D721Med (cell line): Measurements from ENCODE around the gene ZNF674.
"Not testable (repeated sequence)": the region's sequence is repeated elsewhere in the genome, so short reads cannot be mapped to it uniquely, and the experiment has no call there.

Source experiments
- DNase-seq: peaks from one replicate; pipeline ENCODE4 v3.0.0; 2011; ENCODE audit warnings: low spot score; ENCODE audit not compliant: insufficient read length
- FAIRE-seq: peaks from 2 replicates; lab custom pipeline; 2011; peaks lifted over from hg19 to GRCh38; lab: Jason Lieb, UNC
- CTCF ChIP-seq: IDR thresholded peaks from 2 replicates; pipeline ENCODE4 v1.5.1; 2012; ENCODE audit warnings: mild to moderate bottlenecking, control low read depth; ENCODE audit not compliant: insufficient read depth; ENCODE audit errors: missing control alignments

The ZNF674 gene

GRCh38 chrX:46547857-46548256, 2.6 kb upstream of the ZNF674 start:
- no peak for TF ChIP-seq CTCF
- DNase-seq, result no peak
- no peak for FAIRE-seq

- FAIRE-seq, DNase-seq: not testable (repeated sequence)
Observed at GRCh38 chrX:46544527-46544926, 694 bp downstream of the ZNF674 start.

- no peak for FAIRE-seq
- DNase-seq, result no peak
Observed at GRCh38 chrX:46543441-46543840, 1.8 kb downstream of the ZNF674 start.

GRCh38 chrX:46531442-46531841, 13.8 kb downstream of the ZNF674 start:
- DNase-seq, result no peak
- TF ChIP-seq CTCF, result no peak
- no peak for FAIRE-seq

More at GRCh38 chrX:46543441-46543840, 1.8 kb downstream of the ZNF674 start:
- no peak for TF ChIP-seq CTCF

GRCh38 chrX:46530404-46530908, 14.8 kb downstream of the ZNF674 start:
- not testable (repeated sequence) for DNase-seq, FAIRE-seq

GRCh38 chrX:46529740-46530403, 15.3 kb downstream of the ZNF674 start:
- not testable (repeated sequence) for FAIRE-seq, DNase-seq

- not testable (repeated sequence) for FAIRE-seq
Observed at GRCh38 chrX:46528640-46529039, 16.6 kb downstream of the ZNF674 start.

GRCh38 chrX:46506076-46506475, 39.1 kb downstream of the ZNF674 start:
- FAIRE-seq, result no peak
- TF ChIP-seq CTCF, result no peak
- no peak for DNase-seq

More at GRCh38 chrX:46528640-46529039, 16.6 kb downstream of the ZNF674 start:
- DNase-seq, result not testable (repeated sequence)

- no peak for DNase-seq
- no peak for FAIRE-seq
Observed at GRCh38 chrX:46502848-46503247, 42.4 kb downstream of the ZNF674 start.

More at GRCh38 chrX:46502848-46503247, 42.4 kb downstream of the ZNF674 start:
- no peak for TF ChIP-seq CTCF
